HFFc6 (cell line): Measurements from ENCODE around the gene ZNF506. TPM values are rescaled to one million over a fixed set of nuclear protein-coding genes. Genes with fewer than 3 reads are reported as not detected.
"Not testable (repeated sequence)": the region's sequence is repeated elsewhere in the genome, so short reads cannot be mapped to it uniquely, and the experiment has no call there.

Source experiments
- DNase-seq: peaks from one replicate; pipeline ENCODE4 v3.0.0-alpha.2; 2018
- H3K27ac Mint-ChIP-seq: 2 replicates; pipeline ENCODE4 v1.8.0; 2020; ENCODE audit warnings: mild to moderate bottlenecking, mixed read lengths
- H3K27me3 Mint-ChIP-seq: 2 replicates; pipeline ENCODE4 v1.8.0; 2021; ENCODE audit warnings: mild to moderate bottlenecking, moderate library complexity, mixed read lengths; ENCODE audit not compliant: insufficient read depth
- H3K36me3 Mint-ChIP-seq: 2 replicates; pipeline ENCODE4 v1.8.0; 2021; ENCODE audit warnings: low read depth, mixed read lengths
- H3K4me1 Mint-ChIP-seq: 2 replicates; pipeline ENCODE4 v1.8.0; 2020; ENCODE audit warnings: low read depth, mixed read lengths
- H3K4me3 Mint-ChIP-seq: 2 replicates; pipeline ENCODE4 v1.8.0; 2020; ENCODE audit warnings: mild to moderate bottlenecking, moderate library complexity, mixed read lengths
- H3K9me3 Mint-ChIP-seq: 2 replicates; pipeline ENCODE4 v1.8.0; 2020; ENCODE audit warnings: mild to moderate bottlenecking, mixed read lengths
- CTCF ChIP-seq: fragments of 200-600 bp; sonication (generic); IDR thresholded peaks from 2 replicates; pipeline ENCODE4 v1.5.0; 2021; ENCODE audit warnings: antibody characterized with exemption, mild to moderate bottlenecking
- total RNA-seq, 6 experiments: library from RNA; stranded (reverse); fragmentation: NEBNext Ultra II Directional; extraction: Animal tissue kit (Norgen Biotek cat#: 25700); gene quantifications; 2 replicates in 1 of 6; 3 replicates in 5 of 6; pipeline ENCODE4 v1.2.3, GENCODE V29; 2021

ZNF506 gene
- total RNA-seq, 6 experiments from 2014 or later: 0.50 to 5.4 (median 4.5) TPM

- no peak for TF ChIP-seq CTCF
- Mint-ChIP-seq H3K4me1 (no peaks in the 10 kb centered on the region), H3K27me3 (no peaks in the 10 kb centered on the region; the same call in 1 of the 2 replicates), H3K27ac (no peak overlapping the region), H3K4me3 (no peak overlapping the region), H3K9me3 (peaks cover 68% of the 10 kb centered on the region), H3K36me3 (peaks cover 18% of the 10 kb centered on the region)
- no peak for DNase-seq
Measured at GRCh38 chr19:19858751-19859150, 37.2 kb upstream of the ZNF506 start.

- not testable (repeated sequence) for DNase-seq, H3K27ac Mint-ChIP-seq, H3K4me1 Mint-ChIP-seq, H3K4me3 Mint-ChIP-seq, H3K27me3 Mint-ChIP-seq, H3K36me3 Mint-ChIP-seq
- H3K9me3 Mint-ChIP-seq: peaks cover 45% of the 10 kb centered on the region
Measured at GRCh38 chr19:19851740-19852139, 30.2 kb upstream of the ZNF506 start.

GRCh38 chr19:19849056-19849455 lies 27.5 kb upstream of the ZNF506 start:
- H3K4me3 Mint-ChIP-seq: no peak overlapping the region
- H3K36me3 Mint-ChIP-seq: peaks cover 9% of the 10 kb centered on the region
- peaks cover 37% of the 10 kb centered on the region for H3K9me3 Mint-ChIP-seq
- no peaks in the 10 kb centered on the region for H3K4me1 Mint-ChIP-seq
- no peak overlapping the region for H3K27ac Mint-ChIP-seq
- H3K27me3 Mint-ChIP-seq: no peaks in the 10 kb centered on the region
- TF ChIP-seq CTCF: no peak
- no peak for DNase-seq

GRCh38 chr19:19847781-19848180 lies 26.2 kb upstream of the ZNF506 start:
- no peaks in the 10 kb centered on the region for H3K27me3 Mint-ChIP-seq

GRCh38 chr19:19835560-19836038 lies 14.0 kb upstream of the ZNF506 start:
- Mint-ChIP-seq H3K4me1 (no peaks in the 10 kb centered on the region), H3K36me3 (peaks cover 26% of the 10 kb centered on the region), H3K27ac (no peak overlapping the region), H3K27me3 (peaks cover 2% of the 10 kb centered on the region), H3K4me3 (no peak overlapping the region), H3K9me3 (peaks cover 69% of the 10 kb centered on the region)
- DNase-seq: no peak
- no peak for TF ChIP-seq CTCF

More at GRCh38 chr19:19847781-19848180, 26.2 kb upstream of the ZNF506 start:
- no peak overlapping the region for H3K27ac Mint-ChIP-seq
- TF ChIP-seq CTCF: no peak
- DNase-seq: no peak
- H3K4me1 Mint-ChIP-seq: no peaks in the 10 kb centered on the region
- peaks cover 47% of the 10 kb centered on the region for H3K9me3 Mint-ChIP-seq
- H3K36me3 Mint-ChIP-seq: peaks cover 13% of the 10 kb centered on the region
- H3K4me3 Mint-ChIP-seq: no peak overlapping the region

- Mint-ChIP-seq H3K27ac (no peak overlapping the region), H3K4me1 (no peaks in the 10 kb centered on the region), H3K9me3 (peaks cover 96% of the 10 kb centered on the region), H3K27me3 (peaks cover 7% of the 10 kb centered on the region), H3K36me3 (peaks cover 33% of the 10 kb centered on the region), H3K4me3 (no peak overlapping the region)
- TF ChIP-seq CTCF: no peak
- DNase-seq: no peak
Measured at GRCh38 chr19:19826875-19827274, 5.3 kb upstream of the ZNF506 start.
